ENCODE data around the gene B9D1. TPM values are rescaled to one million over a fixed set of nuclear protein-coding genes. Genes with fewer than 3 reads are reported as not detected.

Gene B9D1
- total RNA-seq, 1 experiment from 2014 or later = 20.0 TPM

- DNase-seq (ENCODE audit: low read depth, low spot score) (no peak), ATAC-seq (no peak)
- Histone ChIP-seq H3K27ac (ENCODE audit: low read depth, low read length) (no peak overlapping the region), H3K4me1 (ENCODE audit: control insufficient read depth in 1 of 2, insufficient read depth in 2 of 2, low read length in 2 of 2) (peaks cover 22 to 32% of the 10 kb centered on the region in 2 experiments), H3K4me3 (replicated peaks in 1 of 2; ENCODE audit: low read depth in 1 of 2, low read length in 2 of 2) (no peak overlapping the region), H3K9ac (ENCODE audit: low read length) (no peak overlapping the region), H2AFZ (ENCODE audit: low read depth, low read length, poor library complexity, severe bottlenecking) (no peak overlapping the region), H3K79me2 (ENCODE audit: insufficient read depth, low read length) (no peaks in the 10 kb centered on the region), H3K4me2 (ENCODE audit: low read length) (no peak overlapping the region), H4K20me1 (ENCODE audit: insufficient read depth) (no peaks in the 10 kb centered on the region), H3K9me2 (ENCODE audit: insufficient read depth) (no peaks in the 10 kb centered on the region), H3K36me3 (ENCODE audit: control insufficient read depth in 1 of 2, insufficient read depth in 2 of 2, low read length in 2 of 2) (peaks cover 2 to 18% of the 10 kb centered on the region in 2 experiments; a peak in 2 of 4 replicates), H3K9me3 (ENCODE audit: control insufficient read depth in 1 of 2, insufficient read depth in 1 of 2, low read depth in 1 of 2, low read length in 2 of 2) (0 out of 4 replicates have a peak, but pooled peaks cover 4 to 5% of the 10 kb centered on the region in 2 experiments), H3K27me3 (ENCODE audit: insufficient read depth, low read length) (no peaks in the 10 kb centered on the region)
- RAD21 ChIA-PET (ENCODE audit: low non-redundant PET in 1 of 2, low total read pairs in 2 of 2, uncharacterized antibody in 2 of 2, unreplicated experiment in 2 of 2) = no interaction called here
- no peak for TF ChIP-seq SRF (IDR thresholded peaks at IDR 0.05; ENCODE audit: low read depth)
- no peak for TF ChIP-seq CTCF (IDR thresholded peaks at IDR 0.05 in 2 of 3, conservative IDR thresholded peaks at IDR 0.05 in 1 of 3; ENCODE audit: borderline replicate concordance in 1 of 3, insufficient read depth in 1 of 3, low read depth in 2 of 3, low read length in 2 of 3)
- TF ChIP-seq SP1 (IDR thresholded peaks at IDR 0.05; ENCODE audit: low read depth) = no peak
- no peak for TF ChIP-seq EZH2phosphoT487 (IDR thresholded peaks at IDR 0.05; ENCODE audit: borderline replicate concordance)
- no peak for TF ChIP-seq JUND (IDR thresholded peaks at IDR 0.05)
- POLR2A ChIA-PET = no interaction called here
- BruUV-seq (replicated peaks) = no TSS peak
- intact Hi-C loops (cut with micrococcal nuclease) = no loop called here
- CTCF ChIA-PET = no interaction called here
These were observed 33.4 kb downstream of the B9D1 start for GRCh38 chr17:19329136-19329535.

GRCh38 chr17:19328441-19329061, 34.0 kb downstream of the B9D1 start:
- ATAC-seq (no peak), DNase-seq (ENCODE audit: low read depth, low spot score) (no peak)
- H3K4me3 ChIP-seq (replicated peaks in 1 of 2; ENCODE audit: low read depth in 1 of 2, low read length in 2 of 2) = no peak overlapping the region
- 0 out of 4 replicates have a peak, but pooled peaks cover 4 to 5% of the 10 kb centered on the region in 2 experiments for H3K9me3 ChIP-seq (ENCODE audit: control insufficient read depth in 1 of 2, insufficient read depth in 1 of 2, low read depth in 1 of 2, low read length in 2 of 2)
- H3K9ac ChIP-seq (ENCODE audit: low read length) = peak overlapping the region; percentile 37; the same call in 1 of the 2 replicates
- peaks cover 5 to 14% of the 10 kb centered on the region in 2 experiments; a peak in 2 of 4 replicates for H3K36me3 ChIP-seq (ENCODE audit: control insufficient read depth in 1 of 2, insufficient read depth in 2 of 2, low read length in 2 of 2)
- ChIA-PET POLR2A (no interaction called here), RAD21 (ENCODE audit: low non-redundant PET in 1 of 2, low total read pairs in 2 of 2, uncharacterized antibody in 2 of 2, unreplicated experiment in 2 of 2) (no interaction called here), CTCF (interaction anchor here (2.1 kb wide), 1 partner anchor 10 kb away, joined by 9 read pairs; no protein-coding TSS in a partner anchor)
- no peak overlapping the region for H3K4me2 ChIP-seq (ENCODE audit: low read length)
- peaks cover 22 to 32% of the 10 kb centered on the region in 2 experiments for H3K4me1 ChIP-seq (ENCODE audit: control insufficient read depth in 1 of 2, insufficient read depth in 2 of 2, low read length in 2 of 2)
- BruUV-seq (replicated peaks) = no TSS peak
- H3K9me2 ChIP-seq (ENCODE audit: insufficient read depth) = no peaks in the 10 kb centered on the region
- H4K20me1 ChIP-seq (ENCODE audit: insufficient read depth) = no peaks in the 10 kb centered on the region
- H3K27ac ChIP-seq (ENCODE audit: low read depth, low read length) = no peak overlapping the region
- H2AFZ ChIP-seq (ENCODE audit: low read depth, low read length, poor library complexity, severe bottlenecking) = no peak overlapping the region
- H3K79me2 ChIP-seq (ENCODE audit: insufficient read depth, low read length) = no peaks in the 10 kb centered on the region
- intact Hi-C loops (cut with micrococcal nuclease) = no loop called here
- H3K27me3 ChIP-seq (ENCODE audit: insufficient read depth, low read length) = no peaks in the 10 kb centered on the region
- TF ChIP-seq EGR1 (IDR thresholded peaks at IDR 0.05; ENCODE audit: low read depth) = no peak
- TF ChIP-seq TCF7L2 (IDR thresholded peaks at IDR 0.05; ENCODE audit: borderline replicate concordance, extremely low read depth, insufficient read depth, insufficient read length) = no peak
- TF ChIP-seq POLR2A (IDR thresholded peaks at IDR 0.05; ENCODE audit: borderline replicate concordance, extremely low read depth, insufficient read depth, insufficient read length) = no peak
- TF ChIP-seq JUND (IDR thresholded peaks at IDR 0.05) = no peak
- TF ChIP-seq SRF (IDR thresholded peaks at IDR 0.05; ENCODE audit: low read depth) = no peak
- TF ChIP-seq POLR2AphosphoS5 (IDR thresholded peaks at IDR 0.05; ENCODE audit: low read depth, low read length) = no peak
- TF ChIP-seq, protein P1, sequence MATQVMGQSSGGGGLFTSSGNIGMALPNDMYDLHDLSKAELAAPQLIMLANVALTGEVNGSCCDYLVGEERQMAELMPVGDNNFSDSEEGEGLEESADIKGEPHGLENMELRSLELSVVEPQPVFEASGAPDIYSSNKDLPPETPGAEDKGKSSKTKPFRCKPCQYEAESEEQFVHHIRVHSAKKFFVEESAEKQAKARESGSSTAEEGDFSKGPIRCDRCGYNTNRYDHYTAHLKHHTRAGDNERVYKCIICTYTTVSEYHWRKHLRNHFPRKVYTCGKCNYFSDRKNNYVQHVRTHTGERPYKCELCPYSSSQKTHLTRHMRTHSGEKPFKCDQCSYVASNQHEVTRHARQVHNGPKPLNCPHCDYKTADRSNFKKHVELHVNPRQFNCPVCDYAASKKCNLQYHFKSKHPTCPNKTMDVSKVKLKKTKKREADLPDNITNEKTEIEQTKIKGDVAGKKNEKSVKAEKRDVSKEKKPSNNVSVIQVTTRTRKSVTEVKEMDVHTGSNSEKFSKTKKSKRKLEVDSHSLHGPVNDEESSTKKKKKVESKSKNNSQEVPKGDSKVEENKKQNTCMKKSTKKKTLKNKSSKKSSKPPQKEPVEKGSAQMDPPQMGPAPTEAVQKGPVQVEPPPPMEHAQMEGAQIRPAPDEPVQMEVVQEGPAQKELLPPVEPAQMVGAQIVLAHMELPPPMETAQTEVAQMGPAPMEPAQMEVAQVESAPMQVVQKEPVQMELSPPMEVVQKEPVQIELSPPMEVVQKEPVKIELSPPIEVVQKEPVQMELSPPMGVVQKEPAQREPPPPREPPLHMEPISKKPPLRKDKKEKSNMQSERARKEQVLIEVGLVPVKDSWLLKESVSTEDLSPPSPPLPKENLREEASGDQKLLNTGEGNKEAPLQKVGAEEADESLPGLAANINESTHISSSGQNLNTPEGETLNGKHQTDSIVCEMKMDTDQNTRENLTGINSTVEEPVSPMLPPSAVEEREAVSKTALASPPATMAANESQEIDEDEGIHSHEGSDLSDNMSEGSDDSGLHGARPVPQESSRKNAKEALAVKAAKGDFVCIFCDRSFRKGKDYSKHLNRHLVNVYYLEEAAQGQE (IDR thresholded peaks at IDR 0.05; ENCODE audit: low read depth) = no peak
- no peak for TF ChIP-seq SP1 (IDR thresholded peaks at IDR 0.05; ENCODE audit: low read depth)
- no peak for TF ChIP-seq YY1 (IDR thresholded peaks at IDR 0.05; ENCODE audit: extremely low read depth, insufficient replicate concordance, low read depth, low read length)

All from HCT116 (cell line).